ENCODE results near the gene ODAD3.
"Not testable (repeated sequence)": the region's sequence is repeated elsewhere in the genome, so short reads cannot be mapped to it uniquely, and the experiment has no call there.

ODAD3 gene

GRCh38 chr19:11475861-11476260 is 40.9 kb upstream of the ODAD3 start:
- H3K27me3 ChIP-seq (ENCODE audit: control insufficient read depth, insufficient read depth, low read length), result peaks cover 17% of the 10 kb centered on the region
- no peak overlapping the region for H3K9ac ChIP-seq (ENCODE audit: low read depth, low read length)
- no peaks in the 10 kb centered on the region for H3K36me3 ChIP-seq (ENCODE audit: control insufficient read depth, insufficient read depth, low read length)
- H3K9me3 ChIP-seq (ENCODE audit: control insufficient read depth, insufficient read depth, low read length), result no peaks in the 10 kb centered on the region
- H3K27ac ChIP-seq (ENCODE audit: low read depth, low read length), result no peak overlapping the region
- no peak overlapping the region for H3K4me3 ChIP-seq (ENCODE audit: low read depth, low read length)
- H3K4me1 ChIP-seq (ENCODE audit: control insufficient read depth, insufficient read depth, low read length), result no peaks in the 10 kb centered on the region

DNA sequence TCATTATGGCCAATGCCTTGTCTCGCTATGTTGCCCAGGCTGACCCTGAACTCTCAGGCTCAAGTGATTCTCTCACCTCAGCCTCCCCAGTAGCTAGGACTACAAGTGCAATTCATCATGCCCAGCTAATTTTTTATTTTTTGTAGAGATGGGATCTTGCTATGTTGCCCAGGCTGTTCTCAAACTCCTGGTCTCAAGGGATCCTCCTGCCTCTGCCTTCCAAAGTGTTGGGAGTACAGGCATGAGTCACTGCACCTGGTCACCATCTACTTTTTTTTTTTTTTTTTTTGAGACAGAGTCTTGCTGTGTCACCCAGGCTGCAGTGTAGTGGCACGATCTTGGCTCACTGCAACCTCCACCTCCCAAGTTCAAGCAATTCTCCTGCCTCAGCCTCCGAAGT is 40.4 kb upstream of the ODAD3 start:
- not testable (repeated sequence) for H3K9ac ChIP-seq (ENCODE audit: low read depth, low read length); H3K4me3 ChIP-seq (ENCODE audit: low read depth, low read length); H3K36me3 ChIP-seq (ENCODE audit: control insufficient read depth, insufficient read depth, low read length); H3K4me1 ChIP-seq (ENCODE audit: control insufficient read depth, insufficient read depth, low read length); H3K27ac ChIP-seq (ENCODE audit: low read depth, low read length); H3K9me3 ChIP-seq (ENCODE audit: control insufficient read depth, insufficient read depth, low read length)
- H3K27me3 ChIP-seq (ENCODE audit: control insufficient read depth, insufficient read depth, low read length), result peaks cover 12% of the 10 kb centered on the region

DNA sequence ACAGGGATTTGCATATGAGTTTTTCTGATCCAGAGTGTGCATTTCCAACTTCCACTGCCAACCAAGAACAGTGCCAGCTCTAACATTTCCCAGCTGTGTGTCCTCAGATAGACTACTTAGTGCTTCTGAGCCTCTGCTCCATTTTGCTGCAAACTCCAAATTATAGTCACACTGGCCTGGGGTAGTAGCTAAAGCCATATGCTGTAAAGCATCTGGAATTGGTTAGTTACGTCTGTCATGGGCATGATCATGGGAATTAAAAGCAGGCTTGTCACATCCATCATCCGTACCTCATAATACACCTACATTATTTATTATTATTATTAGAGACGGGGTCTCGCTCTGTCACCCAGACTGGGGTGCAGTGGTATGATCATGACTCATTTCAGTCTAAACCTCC is 38.8 kb upstream of the ODAD3 start:
- H3K27me3 ChIP-seq (ENCODE audit: control insufficient read depth, insufficient read depth, low read length), result 0 out of 2 replicates have a peak, but pooled peaks cover 1% of the 10 kb centered on the region
- no peak overlapping the region for H3K9ac ChIP-seq (ENCODE audit: low read depth, low read length)
- H3K4me3 ChIP-seq (ENCODE audit: low read depth, low read length), result no peak overlapping the region
- no peak overlapping the region for H3K27ac ChIP-seq (ENCODE audit: low read depth, low read length)
- H3K36me3 ChIP-seq (ENCODE audit: control insufficient read depth, insufficient read depth, low read length), result no peaks in the 10 kb centered on the region
- H3K4me1 ChIP-seq (ENCODE audit: control insufficient read depth, insufficient read depth, low read length), result no peaks in the 10 kb centered on the region
- H3K9me3 ChIP-seq (ENCODE audit: control insufficient read depth, insufficient read depth, low read length), result no peaks in the 10 kb centered on the region

DNA sequence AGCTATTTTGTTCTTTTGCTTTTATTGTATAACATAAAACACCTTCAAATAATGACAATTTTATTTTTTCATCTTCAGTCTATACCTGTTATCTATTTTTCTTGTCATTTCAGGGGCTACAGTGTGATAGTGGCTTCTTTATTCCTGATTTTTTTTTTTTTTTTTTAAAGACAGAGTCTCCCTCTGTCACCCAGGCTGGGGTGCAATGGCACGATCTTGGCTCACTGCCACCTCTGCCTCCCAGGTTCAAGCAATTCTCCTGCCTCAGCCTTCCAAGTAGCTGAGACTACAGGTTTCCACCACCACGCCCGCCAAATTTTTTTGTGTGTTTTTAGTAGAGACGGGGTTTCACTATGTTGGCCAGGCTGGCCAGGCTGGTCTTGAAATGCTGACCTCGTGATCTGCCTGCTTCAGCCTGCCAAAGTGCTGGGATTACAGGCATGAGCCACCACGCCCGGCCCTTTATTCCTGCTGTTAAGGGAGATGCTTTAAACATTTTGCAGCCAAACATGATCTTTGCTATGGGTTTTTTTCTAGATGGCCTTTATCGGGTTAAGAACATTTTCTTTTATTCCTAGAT is 33.4 kb upstream of the ODAD3 start:
- not testable (repeated sequence) for H3K4me3 ChIP-seq (ENCODE audit: low read depth, low read length); H3K4me1 ChIP-seq (ENCODE audit: control insufficient read depth, insufficient read depth, low read length); H3K27me3 ChIP-seq (ENCODE audit: control insufficient read depth, insufficient read depth, low read length); H3K27ac ChIP-seq (ENCODE audit: low read depth, low read length); H3K36me3 ChIP-seq (ENCODE audit: control insufficient read depth, insufficient read depth, low read length); H3K9ac ChIP-seq (ENCODE audit: low read depth, low read length); H3K9me3 ChIP-seq (ENCODE audit: control insufficient read depth, insufficient read depth, low read length)

DNA sequence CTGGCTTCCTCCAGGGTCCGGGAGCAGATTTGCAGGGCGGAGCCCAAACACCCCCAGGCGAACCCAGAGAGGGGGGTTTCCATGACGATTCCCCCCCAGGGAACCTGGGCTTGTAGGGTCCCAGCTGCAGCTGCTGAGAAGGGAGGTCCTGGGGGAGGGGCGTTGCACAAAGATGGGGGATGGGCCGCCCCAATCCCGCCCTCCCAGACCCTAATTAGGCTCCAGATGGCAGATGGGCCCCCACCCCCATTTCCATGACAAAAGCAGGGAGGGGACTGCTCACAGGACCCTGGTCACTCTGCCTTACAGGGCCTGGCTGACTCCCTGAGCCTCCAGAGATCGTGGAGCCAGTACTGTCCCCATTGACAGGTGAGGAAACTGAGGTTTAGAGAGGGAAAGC is 30.7 kb upstream of the ODAD3 start:
- H3K9ac ChIP-seq (ENCODE audit: low read depth, low read length), result no peak overlapping the region
- H3K36me3 ChIP-seq (ENCODE audit: control insufficient read depth, insufficient read depth, low read length), result no peaks in the 10 kb centered on the region
- H3K4me3 ChIP-seq (ENCODE audit: low read depth, low read length), result no peak overlapping the region
- H3K27me3 ChIP-seq (ENCODE audit: control insufficient read depth, insufficient read depth, low read length), result no peaks in the 10 kb centered on the region
- no peak overlapping the region for H3K27ac ChIP-seq (ENCODE audit: low read depth, low read length)
- no peaks in the 10 kb centered on the region for H3K9me3 ChIP-seq (ENCODE audit: control insufficient read depth, insufficient read depth, low read length)
- H3K4me1 ChIP-seq (ENCODE audit: control insufficient read depth, insufficient read depth, low read length), result 0 out of 2 replicates have a peak, but pooled peaks cover 2% of the 10 kb centered on the region

- 0 out of 2 replicates have a peak, but pooled peaks cover 2% of the 10 kb centered on the region for H3K4me1 ChIP-seq (ENCODE audit: control insufficient read depth, insufficient read depth, low read length)
- no peak overlapping the region for H3K4me3 ChIP-seq (ENCODE audit: low read depth, low read length)
- H3K27ac ChIP-seq (ENCODE audit: low read depth, low read length), result no peak overlapping the region
- no peaks in the 10 kb centered on the region for H3K9me3 ChIP-seq (ENCODE audit: control insufficient read depth, insufficient read depth, low read length)
- H3K27me3 ChIP-seq (ENCODE audit: control insufficient read depth, insufficient read depth, low read length), result no peaks in the 10 kb centered on the region
- no peaks in the 10 kb centered on the region for H3K36me3 ChIP-seq (ENCODE audit: control insufficient read depth, insufficient read depth, low read length)
- no peak overlapping the region for H3K9ac ChIP-seq (ENCODE audit: low read depth, low read length)
Observed at GRCh38 chr19:11464333-11465265, 29.7 kb upstream of the ODAD3 start.

- Histone ChIP-seq H3K36me3 (ENCODE audit: control insufficient read depth, insufficient read depth, low read length) (no peaks in the 10 kb centered on the region), H3K9me3 (ENCODE audit: control insufficient read depth, insufficient read depth, low read length) (no peaks in the 10 kb centered on the region), H3K27ac (ENCODE audit: low read depth, low read length) (no peak overlapping the region), H3K27me3 (ENCODE audit: control insufficient read depth, insufficient read depth, low read length) (no peaks in the 10 kb centered on the region), H3K4me3 (ENCODE audit: low read depth, low read length) (no peak overlapping the region), H3K9ac (ENCODE audit: low read depth, low read length) (no peak overlapping the region), H3K4me1 (ENCODE audit: control insufficient read depth, insufficient read depth, low read length) (0 out of 2 replicates have a peak, but pooled peaks cover 2% of the 10 kb centered on the region)
Observed at GRCh38 chr19:11463391-11463790, 28.5 kb upstream of the ODAD3 start.

GRCh38 chr19:11461453-11461852 is 26.5 kb upstream of the ODAD3 start:
- Histone ChIP-seq H3K9ac (ENCODE audit: low read depth, low read length) (no peak overlapping the region), H3K4me3 (ENCODE audit: low read depth, low read length) (no peak overlapping the region), H3K27ac (ENCODE audit: low read depth, low read length) (no peak overlapping the region), H3K9me3 (ENCODE audit: control insufficient read depth, insufficient read depth, low read length) (no peaks in the 10 kb centered on the region), H3K4me1 (ENCODE audit: control insufficient read depth, insufficient read depth, low read length) (peaks cover 6% of the 10 kb centered on the region; the same call in 1 of the 2 replicates), H3K36me3 (ENCODE audit: control insufficient read depth, insufficient read depth, low read length) (no peaks in the 10 kb centered on the region), H3K27me3 (ENCODE audit: control insufficient read depth, insufficient read depth, low read length) (no peaks in the 10 kb centered on the region)

- no peaks in the 10 kb centered on the region for H3K9me3 ChIP-seq (ENCODE audit: control insufficient read depth, insufficient read depth, low read length)
Observed at GRCh38 chr19:11460207-11460606, 25.3 kb upstream of the ODAD3 start.

GRCh38 chr19:11458912-11459311 is 24.0 kb upstream of the ODAD3 start:
- H3K9ac ChIP-seq (ENCODE audit: low read depth, low read length); H3K4me3 ChIP-seq (ENCODE audit: low read depth, low read length); H3K9me3 ChIP-seq (ENCODE audit: control insufficient read depth, insufficient read depth, low read length); H3K27ac ChIP-seq (ENCODE audit: low read depth, low read length); H3K36me3 ChIP-seq (ENCODE audit: control insufficient read depth, insufficient read depth, low read length); H3K4me1 ChIP-seq (ENCODE audit: control insufficient read depth, insufficient read depth, low read length); H3K27me3 ChIP-seq (ENCODE audit: control insufficient read depth, insufficient read depth, low read length): not testable (repeated sequence)

More at GRCh38 chr19:11460207-11460606, 25.3 kb upstream of the ODAD3 start:
- Histone ChIP-seq H3K36me3 (ENCODE audit: control insufficient read depth, insufficient read depth, low read length) (no peaks in the 10 kb centered on the region), H3K27me3 (ENCODE audit: control insufficient read depth, insufficient read depth, low read length) (no peaks in the 10 kb centered on the region), H3K4me1 (ENCODE audit: control insufficient read depth, insufficient read depth, low read length) (peaks cover 4% of the 10 kb centered on the region; the same call in 1 of the 2 replicates), H3K9ac (ENCODE audit: low read depth, low read length) (no peak overlapping the region), H3K4me3 (ENCODE audit: low read depth, low read length) (no peak overlapping the region), H3K27ac (ENCODE audit: low read depth, low read length) (no peak overlapping the region)

GRCh38 chr19:11458236-11458900 is 23.4 kb upstream of the ODAD3 start:
- no peaks in the 10 kb centered on the region for H3K9me3 ChIP-seq (ENCODE audit: control insufficient read depth, insufficient read depth, low read length)
- peaks cover 6% of the 10 kb centered on the region; the same call in 1 of the 2 replicates for H3K4me1 ChIP-seq (ENCODE audit: control insufficient read depth, insufficient read depth, low read length)

More at GRCh38 chr19:11458236-11458900, 23.4 kb upstream of the ODAD3 start:
- no peaks in the 10 kb centered on the region for H3K27me3 ChIP-seq (ENCODE audit: control insufficient read depth, insufficient read depth, low read length)
- H3K4me3 ChIP-seq (ENCODE audit: low read depth, low read length), result no peak overlapping the region
- H3K27ac ChIP-seq (ENCODE audit: low read depth, low read length), result no peak overlapping the region
- no peaks in the 10 kb centered on the region for H3K36me3 ChIP-seq (ENCODE audit: control insufficient read depth, insufficient read depth, low read length)
- H3K9ac ChIP-seq (ENCODE audit: low read depth, low read length), result no peak overlapping the region

Data from HUES48 (cell line).